GM12878 (cell line): ENCODE results near the gene SLMAP.

Experiments
- CBFB ChIP-seq: IDR thresholded peaks from 2 replicates; pipeline ENCODE4 v1.6.1; 2016; ENCODE audit warnings: antibody characterized with exemption, low read depth
- CTCF ChIP-seq, 3 experiments: IDR thresholded peaks in 2 of 3; conservative IDR thresholded peaks in 1 of 3; 2 replicates each; pipeline ENCODE4 v1.5.1; 2011; ENCODE audit warnings: low read depth in 3 of 3, low read length in 3 of 3, mild to moderate bottlenecking in 3 of 3, control low read depth in 2 of 3, moderate library complexity in 2 of 3, inconsistent platforms in 1 of 3, mixed read lengths in 1 of 3; ENCODE audit not compliant: control insufficient read depth in 2 of 3, insufficient read depth in 1 of 3; ENCODE audit errors: extremely low read depth in 1 of 3
- EP300 ChIP-seq, 2 experiments: fragments of 150-350 bp in 1 of 2; IDR thresholded peaks; 2 replicates each; pipeline ENCODE4 v1.6.1; 2011 to 2012; ENCODE audit warnings: low read depth in 2 of 2, low read length in 2 of 2, borderline replicate concordance in 1 of 2, improper control_type of control experiment in 1 of 2, inconsistent platforms in 1 of 2; ENCODE audit not compliant: control insufficient read depth in 1 of 2
- HDAC2 ChIP-seq: fragments of 200-600 bp; sonication (generic); IDR thresholded peaks from 2 replicates; pipeline ENCODE4 v1.6.1; 2017
- MXI1 ChIP-seq: fragments of 150-350 bp; IDR thresholded peaks from 2 replicates; pipeline ENCODE4 v1.6.1; 2011; ENCODE audit warnings: low read depth, mild to moderate bottlenecking, inconsistent platforms, low read length, improper control_type of control experiment
- MYC ChIP-seq: IDR thresholded peaks from 2 replicates; pipeline ENCODE4 v1.6.1; 2011; ENCODE audit warnings: mild to moderate bottlenecking, low read length, moderate library complexity, inconsistent platforms; ENCODE audit not compliant: insufficient read depth, insufficient replicate concordance, insufficient read length, severe bottlenecking
- PAX8 ChIP-seq: fragments of 450-650 bp; IDR thresholded peaks from 2 replicates; pipeline ENCODE4 v1.6.1; 2017; ENCODE audit warnings: mild to moderate bottlenecking, moderate library complexity
- SUZ12 ChIP-seq: fragments of 200-600 bp; sonication (generic); IDR thresholded peaks from one replicate; pipeline ENCODE4 v1.6.1; 2018; ENCODE audit warnings: antibody characterized with exemption, mild to moderate bottlenecking; ENCODE audit not compliant: unreplicated experiment
- YY1 ChIP-seq: IDR thresholded peaks from 2 replicates; pipeline ENCODE4 v1.6.1; 2011; ENCODE audit warnings: low read depth, mild to moderate bottlenecking, low read length
- ZNF24 ChIP-seq: fragments of 450-650 bp; IDR thresholded peaks from 2 replicates; pipeline ENCODE4 v1.6.1; 2017; ENCODE audit warnings: antibody characterized with exemption, mild to moderate bottlenecking

- TF ChIP-seq CTCF (IDR thresholded peaks at IDR 0.05 in 2 of 3, conservative IDR thresholded peaks at IDR 0.05 in 1 of 3; ENCODE audit: control insufficient read depth in 2 of 3, extremely low read depth in 1 of 3, insufficient read depth in 1 of 3, low read depth in 3 of 3, low read length in 3 of 3) (no peak), EP300 (IDR thresholded peaks at IDR 0.05; ENCODE audit: borderline replicate concordance in 1 of 2, control insufficient read depth in 1 of 2, low read depth in 2 of 2, low read length in 2 of 2) (no peak), MXI1 (no peak), ZNF24 (no peak), MYC (no peak), SUZ12 (no peak), CBFB (no peak), PAX8 (no peak), HDAC2 (no peak), YY1 (no peak)
Observed at GRCh38 chr3:57956833-57957174, 200.7 kb downstream of the SLMAP start.
